Type B pancreatic cell (in vitro differentiated cells): Measurements from ENCODE around the gene LST1. TPM values are rescaled to one million over a fixed set of nuclear protein-coding genes. Genes with fewer than 3 reads are reported as not detected.

Source experiments
- DNase-seq: peaks from one replicate; pipeline ENCODE4 v3.0.0; 2021; ENCODE audit warnings: mixed read lengths; ENCODE audit not compliant: unreplicated experiment; ENCODE audit errors: extremely low spot score
- H3K27ac Mint-ChIP-seq: 2 replicates; pipeline ENCODE4 v1.8.0; 2021; ENCODE audit warnings: mild to moderate bottlenecking, mixed read lengths
- H3K27me3 Mint-ChIP-seq: 2 replicates; pipeline ENCODE4 v1.8.0; 2021; ENCODE audit warnings: mixed read lengths
- H3K36me3 Mint-ChIP-seq: 2 replicates; pipeline ENCODE4 v1.8.0; 2021; ENCODE audit warnings: mixed read lengths
- H3K4me1 Mint-ChIP-seq: one replicate; pipeline ENCODE4 v1.8.0; 2021; ENCODE audit warnings: mixed read lengths; ENCODE audit not compliant: unreplicated experiment
- H3K4me3 Mint-ChIP-seq: 2 replicates; pipeline ENCODE4 v1.8.0; 2021; ENCODE audit warnings: mild to moderate bottlenecking, mixed read lengths
- H3K9me3 Mint-ChIP-seq: 2 replicates; pipeline ENCODE4 v1.8.0; 2021; ENCODE audit warnings: mixed read lengths
- CTCF ChIP-seq: fragments of 200-600 bp; sonication (generic); conservative IDR thresholded peaks from 2 replicates; pipeline ENCODE4 v1.5.0; 2021; ENCODE audit warnings: antibody characterized with exemption, mild to moderate bottlenecking
- total RNA-seq: library from RNA; stranded (reverse); gene quantifications from 2 replicates; pipeline ENCODE4 v1.2.1, GENCODE V29; 2021; ENCODE audit warnings: low replicate concordance

LST1 gene
- total RNA-seq, 1 donor from 2014 or later: not detected

GRCh38 chr6:31579546-31580437, 6.3 kb upstream of the LST1 start:
- no peaks in the 10 kb centered on the region for H3K36me3 Mint-ChIP-seq
- H3K27me3 Mint-ChIP-seq: peaks cover 36% of the 10 kb centered on the region
- no peaks in the 10 kb centered on the region for H3K9me3 Mint-ChIP-seq
- no peak for DNase-seq
- no peak overlapping the region for H3K27ac Mint-ChIP-seq
- H3K4me3 Mint-ChIP-seq: peak overlapping the region; percentile 96
- H3K4me1 Mint-ChIP-seq: peaks cover 9% of the 10 kb centered on the region
- TF ChIP-seq CTCF: no peak

- Mint-ChIP-seq H3K4me1 (peaks cover 9% of the 10 kb centered on the region), H3K4me3 (peak overlapping the region; percentile 96), H3K27ac (no peak overlapping the region), H3K36me3 (no peaks in the 10 kb centered on the region), H3K9me3 (no peaks in the 10 kb centered on the region), H3K27me3 (peaks cover 35% of the 10 kb centered on the region)
- DNase-seq: no peak
- TF ChIP-seq CTCF: no peak
Measured at GRCh38 chr6:31580438-31580740, 5.7 kb upstream of the LST1 start.

GRCh38 chr6:31580807-31581433, 5.2 kb upstream of the LST1 start:
- peak; percentile 94 for DNase-seq
- Mint-ChIP-seq H3K36me3 (no peaks in the 10 kb centered on the region), H3K4me3 (peak overlapping the region; percentile 96), H3K9me3 (no peaks in the 10 kb centered on the region), H3K4me1 (peaks cover 9% of the 10 kb centered on the region), H3K27me3 (peaks cover 35% of the 10 kb centered on the region), H3K27ac (peak overlapping the region; percentile 87)
- TF ChIP-seq CTCF: peak; percentile 100

- peaks cover 28% of the 10 kb centered on the region for H3K27me3 Mint-ChIP-seq
- TF ChIP-seq CTCF: no peak
- peak overlapping the region; percentile 96 for H3K4me3 Mint-ChIP-seq
- peak overlapping the region; percentile 87 for H3K27ac Mint-ChIP-seq
- DNase-seq: no peak
- H3K36me3 Mint-ChIP-seq: no peaks in the 10 kb centered on the region
- peaks cover 9% of the 10 kb centered on the region for H3K4me1 Mint-ChIP-seq
- H3K9me3 Mint-ChIP-seq: no peaks in the 10 kb centered on the region
Measured at GRCh38 chr6:31581434-31582229, 4.4 kb upstream of the LST1 start.

GRCh38 chr6:31582230-31582643, 3.8 kb upstream of the LST1 start, which contains the start of gene LTB:
TSS of gene LTB (minus strand) at chr6:31582424. CDS start at chr6:31582417, 7 bp downstream.
- TF ChIP-seq CTCF: no peak
- DNase-seq: no peak
- H3K27ac Mint-ChIP-seq: peak within 1 kb of the TSS; percentile 87
- peaks cover 9% of the 10 kb centered on the region for H3K4me1 Mint-ChIP-seq
- peak within 1 kb of the TSS; percentile 96 for H3K4me3 Mint-ChIP-seq
- H3K9me3 Mint-ChIP-seq: no peaks in the 10 kb centered on the region
- peaks cover 29% of the 10 kb centered on the region for H3K27me3 Mint-ChIP-seq
- no peaks in the 10 kb centered on the region for H3K36me3 Mint-ChIP-seq
